ENCODE results near the gene ERGIC1. TPM values are rescaled to one million over a fixed set of nuclear protein-coding genes. Genes with fewer than 3 reads are reported as not detected.

Gene ERGIC1
- total and polyA plus RNA-seq, 2 experiments from 2014 or later = 25.2 to 92.2 TPM

GRCh38 chr5:172941067-172941516 lies 107.0 kb downstream of the ERGIC1 start (continued):
- TF ChIP-seq, protein P1, sequence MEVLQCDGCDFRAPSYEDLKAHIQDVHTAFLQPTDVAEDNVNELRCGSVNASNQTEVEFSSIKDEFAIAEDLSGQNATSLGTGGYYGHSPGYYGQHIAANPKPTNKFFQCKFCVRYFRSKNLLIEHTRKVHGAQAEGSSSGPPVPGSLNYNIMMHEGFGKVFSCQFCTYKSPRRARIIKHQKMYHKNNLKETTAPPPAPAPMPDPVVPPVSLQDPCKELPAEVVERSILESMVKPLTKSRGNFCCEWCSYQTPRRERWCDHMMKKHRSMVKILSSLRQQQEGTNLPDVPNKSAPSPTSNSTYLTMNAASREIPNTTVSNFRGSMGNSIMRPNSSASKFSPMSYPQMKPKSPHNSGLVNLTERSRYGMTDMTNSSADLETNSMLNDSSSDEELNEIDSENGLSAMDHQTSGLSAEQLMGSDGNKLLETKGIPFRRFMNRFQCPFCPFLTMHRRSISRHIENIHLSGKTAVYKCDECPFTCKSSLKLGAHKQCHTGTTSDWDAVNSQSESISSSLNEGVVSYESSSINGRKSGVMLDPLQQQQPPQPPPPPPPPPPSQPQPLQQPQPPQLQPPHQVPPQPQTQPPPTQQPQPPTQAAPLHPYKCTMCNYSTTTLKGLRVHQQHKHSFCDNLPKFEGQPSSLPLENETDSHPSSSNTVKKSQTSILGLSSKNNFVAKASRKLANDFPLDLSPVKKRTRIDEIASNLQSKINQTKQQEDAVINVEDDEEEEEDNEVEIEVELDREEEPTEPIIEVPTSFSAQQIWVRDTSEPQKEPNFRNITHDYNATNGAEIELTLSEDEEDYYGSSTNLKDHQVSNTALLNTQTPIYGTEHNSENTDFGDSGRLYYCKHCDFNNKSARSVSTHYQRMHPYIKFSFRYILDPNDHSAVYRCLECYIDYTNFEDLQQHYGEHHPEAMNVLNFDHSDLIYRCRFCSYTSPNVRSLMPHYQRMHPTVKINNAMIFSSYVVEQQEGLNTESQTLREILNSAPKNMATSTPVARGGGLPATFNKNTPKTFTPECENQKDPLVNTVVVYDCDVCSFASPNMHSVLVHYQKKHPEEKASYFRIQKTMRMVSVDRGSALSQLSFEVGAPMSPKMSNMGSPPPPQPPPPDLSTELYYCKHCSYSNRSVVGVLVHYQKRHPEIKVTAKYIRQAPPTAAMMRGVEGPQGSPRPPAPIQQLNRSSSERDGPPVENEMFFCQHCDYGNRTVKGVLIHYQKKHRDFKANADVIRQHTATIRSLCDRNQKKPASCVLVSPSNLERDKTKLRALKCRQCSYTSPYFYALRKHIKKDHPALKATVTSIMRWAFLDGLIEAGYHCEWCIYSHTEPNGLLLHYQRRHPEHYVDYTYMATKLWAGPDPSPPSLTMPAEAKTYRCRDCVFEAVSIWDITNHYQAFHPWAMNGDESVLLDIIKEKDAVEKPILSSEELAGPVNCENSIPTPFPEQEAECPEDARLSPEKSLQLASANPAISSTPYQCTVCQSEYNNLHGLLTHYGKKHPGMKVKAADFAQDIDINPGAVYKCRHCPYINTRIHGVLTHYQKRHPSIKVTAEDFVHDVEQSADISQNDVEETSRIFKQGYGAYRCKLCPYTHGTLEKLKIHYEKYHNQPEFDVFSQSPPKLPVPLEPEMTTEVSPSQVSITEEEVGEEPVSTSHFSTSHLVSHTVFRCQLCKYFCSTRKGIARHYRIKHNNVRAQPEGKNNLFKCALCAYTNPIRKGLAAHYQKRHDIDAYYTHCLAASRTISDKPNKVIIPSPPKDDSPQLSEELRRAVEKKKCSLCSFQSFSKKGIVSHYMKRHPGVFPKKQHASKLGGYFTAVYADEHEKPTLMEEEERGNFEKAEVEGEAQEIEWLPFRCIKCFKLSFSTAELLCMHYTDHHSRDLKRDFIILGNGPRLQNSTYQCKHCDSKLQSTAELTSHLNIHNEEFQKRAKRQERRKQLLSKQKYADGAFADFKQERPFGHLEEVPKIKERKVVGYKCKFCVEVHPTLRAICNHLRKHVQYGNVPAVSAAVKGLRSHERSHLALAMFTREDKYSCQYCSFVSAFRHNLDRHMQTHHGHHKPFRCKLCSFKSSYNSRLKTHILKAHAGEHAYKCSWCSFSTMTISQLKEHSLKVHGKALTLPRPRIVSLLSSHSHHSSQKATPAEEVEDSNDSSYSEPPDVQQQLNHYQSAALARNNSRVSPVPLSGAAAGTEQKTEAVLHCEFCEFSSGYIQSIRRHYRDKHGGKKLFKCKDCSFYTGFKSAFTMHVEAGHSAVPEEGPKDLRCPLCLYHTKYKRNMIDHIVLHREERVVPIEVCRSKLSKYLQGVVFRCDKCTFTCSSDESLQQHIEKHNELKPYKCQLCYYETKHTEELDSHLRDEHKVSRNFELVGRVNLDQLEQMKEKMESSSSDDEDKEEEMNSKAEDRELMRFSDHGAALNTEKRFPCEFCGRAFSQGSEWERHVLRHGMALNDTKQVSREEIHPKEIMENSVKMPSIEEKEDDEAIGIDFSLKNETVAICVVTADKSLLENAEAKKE (CRISPR knock-in tag; IDR thresholded peaks at IDR 0.05) = no peak
- no peak for TF ChIP-seq ZNF114 (CRISPR knock-in tag; IDR thresholded peaks at IDR 0.05)
- no peak for TF ChIP-seq NANOG (IDR thresholded peaks at IDR 0.05; ENCODE audit: borderline replicate concordance)
- TF ChIP-seq REST (IDR thresholded peaks at IDR 0.05; ENCODE audit: unreplicated experiment) = no peak
- TF ChIP-seq, protein P2, sequence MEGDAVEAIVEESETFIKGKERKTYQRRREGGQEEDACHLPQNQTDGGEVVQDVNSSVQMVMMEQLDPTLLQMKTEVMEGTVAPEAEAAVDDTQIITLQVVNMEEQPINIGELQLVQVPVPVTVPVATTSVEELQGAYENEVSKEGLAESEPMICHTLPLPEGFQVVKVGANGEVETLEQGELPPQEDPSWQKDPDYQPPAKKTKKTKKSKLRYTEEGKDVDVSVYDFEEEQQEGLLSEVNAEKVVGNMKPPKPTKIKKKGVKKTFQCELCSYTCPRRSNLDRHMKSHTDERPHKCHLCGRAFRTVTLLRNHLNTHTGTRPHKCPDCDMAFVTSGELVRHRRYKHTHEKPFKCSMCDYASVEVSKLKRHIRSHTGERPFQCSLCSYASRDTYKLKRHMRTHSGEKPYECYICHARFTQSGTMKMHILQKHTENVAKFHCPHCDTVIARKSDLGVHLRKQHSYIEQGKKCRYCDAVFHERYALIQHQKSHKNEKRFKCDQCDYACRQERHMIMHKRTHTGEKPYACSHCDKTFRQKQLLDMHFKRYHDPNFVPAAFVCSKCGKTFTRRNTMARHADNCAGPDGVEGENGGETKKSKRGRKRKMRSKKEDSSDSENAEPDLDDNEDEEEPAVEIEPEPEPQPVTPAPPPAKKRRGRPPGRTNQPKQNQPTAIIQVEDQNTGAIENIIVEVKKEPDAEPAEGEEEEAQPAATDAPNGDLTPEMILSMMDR (conservative IDR thresholded peaks at IDR 0.05; ENCODE audit: low read depth in 2 of 2) = no peak
